ENCODE measurements around the gene SGCG.
"Not testable (repeated sequence)": the region's sequence is repeated elsewhere in the genome, so short reads cannot be mapped to it uniquely, and the experiment has no call there.

The SGCG gene, protein sequence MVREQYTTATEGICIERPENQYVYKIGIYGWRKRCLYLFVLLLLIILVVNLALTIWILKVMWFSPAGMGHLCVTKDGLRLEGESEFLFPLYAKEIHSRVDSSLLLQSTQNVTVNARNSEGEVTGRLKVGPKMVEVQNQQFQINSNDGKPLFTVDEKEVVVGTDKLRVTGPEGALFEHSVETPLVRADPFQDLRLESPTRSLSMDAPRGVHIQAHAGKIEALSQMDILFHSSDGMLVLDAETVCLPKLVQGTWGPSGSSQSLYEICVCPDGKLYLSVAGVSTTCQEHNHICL

DNA sequence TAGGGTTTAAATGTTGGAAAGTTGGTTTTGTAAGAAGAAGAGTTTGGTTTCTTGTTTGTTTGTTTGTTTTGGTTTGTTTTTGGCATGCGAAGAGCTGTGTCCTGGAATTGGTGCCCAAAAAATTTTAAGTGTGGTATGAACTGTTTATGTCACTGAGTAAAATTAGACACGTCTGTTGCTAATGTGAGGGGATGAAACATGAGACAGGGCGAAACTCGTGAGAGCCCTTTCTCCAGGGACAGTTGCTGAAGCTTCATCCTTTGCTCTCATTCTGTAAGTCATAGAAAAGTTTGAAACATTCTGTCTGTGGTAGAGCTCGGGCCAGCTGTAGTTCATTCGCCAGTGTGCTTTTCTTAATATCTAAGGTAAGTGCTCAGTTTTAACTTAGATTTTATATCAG, at the start of gene SGCG:
Gene SGCG (plus strand): TSS at position 269 of the 400 bp plus-strand sequence. CDS start 22,716 bp downstream, outside the sequence.
- DNase-seq = no peak

DNA sequence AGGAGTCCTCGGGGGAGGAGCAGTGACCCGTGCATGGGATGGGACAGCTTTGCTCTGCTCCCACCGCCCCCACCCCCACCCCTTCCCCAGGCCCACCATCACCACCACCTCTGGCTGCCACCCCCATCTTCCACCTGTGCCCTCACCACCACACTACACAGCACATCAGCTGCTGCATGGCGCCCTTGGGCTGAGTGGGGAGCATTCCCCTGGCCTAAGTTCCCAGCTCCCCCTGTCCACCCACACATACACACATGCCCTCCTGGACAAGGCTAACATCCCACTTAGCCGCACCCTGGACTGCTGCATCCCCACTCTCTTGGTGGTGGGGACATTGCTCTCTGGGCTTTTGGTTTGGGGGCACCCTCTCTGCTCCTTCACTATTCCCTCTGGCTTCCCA, 46.2 kb upstream of the SGCG start:
- no peak for DNase-seq

DNA sequence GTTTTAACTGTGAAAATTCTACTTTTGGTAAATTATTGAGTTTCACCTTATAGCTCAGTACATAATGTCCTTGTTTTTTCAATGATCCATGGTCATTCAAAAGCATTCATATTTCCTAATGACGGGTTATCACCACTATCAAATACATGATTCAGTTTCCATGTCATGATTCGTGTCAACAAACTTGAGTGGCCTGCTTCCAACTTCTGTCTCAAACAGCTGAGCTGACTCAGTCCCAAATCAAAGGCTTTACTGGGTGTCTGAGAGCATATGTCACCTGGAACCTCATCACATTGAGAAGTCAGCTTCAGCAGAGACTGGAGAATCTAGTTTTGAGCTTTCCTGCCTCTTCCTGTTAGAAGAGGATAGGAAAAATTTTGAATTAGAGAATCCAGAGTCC, 40.3 kb upstream of the SGCG start:
- DNase-seq = no peak

DNA sequence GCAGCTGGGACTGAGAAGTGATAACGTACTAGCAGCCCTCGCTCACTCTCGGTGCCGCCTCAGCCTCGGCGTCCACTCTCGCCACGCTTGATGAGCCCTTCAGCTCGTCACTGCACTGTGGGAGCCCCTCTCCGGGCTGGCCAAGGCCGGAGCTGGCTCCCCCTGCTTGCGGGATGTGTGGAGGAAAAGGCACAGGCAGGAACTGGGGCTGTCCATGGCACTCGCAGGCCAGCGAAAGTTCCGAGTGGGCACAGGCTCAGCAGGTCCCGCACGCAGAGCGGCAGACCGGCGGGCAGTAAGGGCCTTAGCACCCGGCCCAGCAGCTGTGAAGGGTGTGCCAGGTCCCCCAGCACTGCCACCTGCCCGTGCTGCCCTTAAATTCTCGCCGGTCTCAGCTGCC, 38.8 kb upstream of the SGCG start:
- DNase-seq = no peak

DNA sequence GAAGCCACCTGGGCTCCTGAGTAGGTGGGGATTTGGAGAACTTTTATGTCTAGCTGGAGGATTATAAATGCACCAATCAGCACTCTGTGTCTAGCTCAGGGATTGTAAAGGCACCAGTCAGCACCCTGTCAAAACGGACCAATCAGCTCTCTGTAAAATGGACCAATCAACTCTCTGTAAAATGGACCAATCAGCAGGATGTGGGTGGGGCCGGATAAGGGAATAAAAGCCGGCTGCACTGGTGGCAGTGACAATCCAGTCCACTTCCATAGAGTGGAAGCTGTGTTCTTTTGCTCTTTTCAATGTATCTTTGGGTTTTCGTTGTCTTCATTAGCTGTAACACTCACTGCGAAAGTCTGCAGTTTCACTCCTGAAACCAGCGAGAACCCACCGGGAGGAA, 38.2 kb upstream of the SGCG start:
- DNase-seq = not testable (repeated sequence)

DNA sequence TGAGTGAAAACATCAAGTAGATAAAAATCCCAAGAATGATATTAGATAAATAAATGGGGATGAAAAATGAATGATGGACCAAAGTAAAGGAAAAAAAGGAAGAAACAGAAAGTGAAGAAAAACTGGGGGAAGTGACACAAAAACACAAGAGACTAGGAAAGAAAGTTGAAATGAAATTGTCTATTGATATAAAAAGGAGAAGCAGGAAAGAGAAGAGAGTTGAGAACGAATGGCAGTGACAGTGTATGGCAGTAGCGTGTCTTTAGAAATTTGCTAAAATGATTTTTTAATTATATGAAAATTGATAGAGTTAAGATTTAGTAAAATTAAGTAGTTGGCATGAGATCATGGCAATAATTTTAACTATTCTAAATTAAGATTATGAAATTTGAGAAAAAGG, 36.3 kb upstream of the SGCG start:
- DNase-seq = no peak

DNA sequence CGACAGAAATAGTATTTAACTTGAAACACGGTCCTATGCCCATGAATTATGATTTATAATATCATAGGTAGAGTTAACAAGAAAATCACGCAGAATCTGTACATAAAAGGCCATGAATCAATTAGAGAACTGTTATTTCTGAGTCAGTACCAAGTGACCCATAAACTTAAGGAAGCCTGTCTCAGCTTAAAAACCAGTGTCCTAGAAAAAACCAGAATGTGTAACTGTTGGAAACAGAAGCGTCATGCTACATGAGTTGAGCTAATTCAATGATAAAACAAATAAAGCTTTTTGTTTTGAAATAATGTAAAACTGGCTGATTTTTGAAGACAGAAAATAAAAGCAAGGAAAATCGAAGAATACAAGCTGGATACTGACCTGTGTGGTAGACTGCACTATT, 34.8 kb upstream of the SGCG start:
- no peak for DNase-seq

DNA sequence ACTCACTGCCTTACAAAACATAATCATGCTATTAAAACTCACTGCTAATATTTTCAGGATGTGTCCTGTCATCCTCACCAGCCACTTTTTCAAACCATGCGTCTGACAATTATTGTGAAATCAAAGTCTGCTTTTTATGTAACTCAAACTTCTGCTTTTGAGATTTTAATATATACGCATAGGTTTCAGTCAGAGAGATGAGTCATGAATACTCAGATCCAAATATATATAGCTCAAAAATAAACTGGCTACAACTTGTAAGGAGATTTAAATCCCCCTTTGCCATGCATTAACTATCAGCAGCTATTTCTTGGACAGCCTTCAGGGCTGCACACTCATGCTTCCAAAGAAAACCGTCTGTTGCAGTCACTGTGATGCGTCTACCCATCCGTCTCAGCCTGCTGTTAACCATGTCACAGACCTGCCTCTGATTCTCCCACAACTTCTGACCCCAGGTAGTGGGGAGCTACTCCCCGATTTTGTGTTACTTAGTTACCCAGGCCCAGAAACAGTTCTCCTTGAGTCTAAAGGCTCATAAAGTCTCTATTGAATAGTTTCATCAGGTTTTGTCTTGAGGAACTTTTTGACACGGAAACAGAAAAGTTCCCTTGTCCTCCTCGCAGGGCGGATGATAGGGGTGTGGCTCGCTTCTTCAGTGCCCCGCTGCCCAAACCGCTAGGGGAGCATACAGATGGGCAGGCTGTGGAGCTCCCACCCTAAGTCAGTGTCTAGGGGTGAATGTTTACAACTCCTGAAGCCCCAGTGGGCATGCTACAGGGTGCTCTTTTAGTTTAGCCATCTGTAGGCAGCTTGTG, 33.8 kb upstream of the SGCG start:
- DNase-seq = peak; percentile 57

DNA sequence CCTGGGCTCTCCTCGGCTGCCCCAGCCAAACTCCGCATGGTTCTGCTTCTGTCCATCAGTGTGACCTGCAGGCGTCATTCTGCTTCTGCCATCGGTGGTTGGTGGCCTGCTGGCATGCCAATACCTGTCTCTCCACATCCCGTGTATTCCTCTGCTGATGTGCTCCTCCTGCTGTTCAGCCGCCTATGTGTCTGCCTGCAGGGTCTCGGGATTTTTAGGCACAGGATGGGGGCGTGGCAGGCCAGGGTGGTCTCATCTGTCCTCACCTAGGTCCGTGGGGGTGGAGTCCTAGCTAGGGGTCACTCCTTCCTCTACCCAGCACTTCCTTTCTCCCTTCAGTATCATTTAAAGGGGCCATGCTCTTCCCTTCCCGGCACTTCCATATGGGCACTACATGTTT, 33.0 kb upstream of the SGCG start:
- DNase-seq = no peak

DNA sequence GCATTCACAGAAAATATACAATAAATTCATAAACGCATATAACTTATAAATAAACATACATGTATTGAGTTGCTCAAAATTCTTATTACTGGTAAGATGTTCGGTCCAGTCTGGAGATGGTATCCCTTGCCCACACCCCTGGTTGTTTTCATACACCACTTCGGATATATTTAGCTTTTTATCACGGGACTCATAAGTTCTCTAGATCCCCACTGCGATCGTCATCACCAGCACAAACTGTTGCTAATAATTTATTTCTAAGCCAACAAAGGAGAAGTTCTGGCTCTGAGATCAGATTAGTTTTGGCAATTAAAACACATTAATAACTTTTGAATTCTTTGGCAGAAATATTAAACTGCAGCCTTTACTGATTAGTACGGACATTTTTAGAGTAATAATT, 23.0 kb upstream of the SGCG start:
- DNase-seq = no peak

DNA sequence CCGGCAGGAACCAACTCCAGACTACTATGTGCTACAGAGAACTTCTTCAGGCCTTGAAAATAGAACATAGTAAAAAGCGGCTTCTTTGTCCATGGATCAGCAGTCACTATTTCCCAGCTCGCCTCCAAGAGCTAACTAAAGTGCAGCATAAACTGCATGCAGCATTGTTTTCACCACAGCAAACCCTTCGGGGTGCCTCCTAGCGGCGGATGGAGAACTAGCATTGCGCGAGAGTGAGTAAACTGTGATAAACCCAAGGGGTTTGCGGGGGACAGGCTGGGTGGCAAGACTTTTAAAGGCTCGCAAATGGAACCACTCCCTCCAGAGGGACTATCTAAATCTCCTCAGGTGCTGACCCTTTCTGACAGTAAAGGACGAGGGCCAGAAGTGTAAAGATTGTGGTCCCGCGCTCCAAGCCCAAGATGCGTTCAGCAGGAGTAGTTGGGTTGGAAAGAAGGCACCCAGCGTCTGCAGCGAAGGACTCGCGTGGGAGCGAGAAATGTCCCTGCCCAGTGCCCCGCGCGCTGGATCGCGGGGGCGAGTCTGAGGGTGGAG, 21.5 kb upstream of the SGCG start:
- no peak for DNase-seq

DNA sequence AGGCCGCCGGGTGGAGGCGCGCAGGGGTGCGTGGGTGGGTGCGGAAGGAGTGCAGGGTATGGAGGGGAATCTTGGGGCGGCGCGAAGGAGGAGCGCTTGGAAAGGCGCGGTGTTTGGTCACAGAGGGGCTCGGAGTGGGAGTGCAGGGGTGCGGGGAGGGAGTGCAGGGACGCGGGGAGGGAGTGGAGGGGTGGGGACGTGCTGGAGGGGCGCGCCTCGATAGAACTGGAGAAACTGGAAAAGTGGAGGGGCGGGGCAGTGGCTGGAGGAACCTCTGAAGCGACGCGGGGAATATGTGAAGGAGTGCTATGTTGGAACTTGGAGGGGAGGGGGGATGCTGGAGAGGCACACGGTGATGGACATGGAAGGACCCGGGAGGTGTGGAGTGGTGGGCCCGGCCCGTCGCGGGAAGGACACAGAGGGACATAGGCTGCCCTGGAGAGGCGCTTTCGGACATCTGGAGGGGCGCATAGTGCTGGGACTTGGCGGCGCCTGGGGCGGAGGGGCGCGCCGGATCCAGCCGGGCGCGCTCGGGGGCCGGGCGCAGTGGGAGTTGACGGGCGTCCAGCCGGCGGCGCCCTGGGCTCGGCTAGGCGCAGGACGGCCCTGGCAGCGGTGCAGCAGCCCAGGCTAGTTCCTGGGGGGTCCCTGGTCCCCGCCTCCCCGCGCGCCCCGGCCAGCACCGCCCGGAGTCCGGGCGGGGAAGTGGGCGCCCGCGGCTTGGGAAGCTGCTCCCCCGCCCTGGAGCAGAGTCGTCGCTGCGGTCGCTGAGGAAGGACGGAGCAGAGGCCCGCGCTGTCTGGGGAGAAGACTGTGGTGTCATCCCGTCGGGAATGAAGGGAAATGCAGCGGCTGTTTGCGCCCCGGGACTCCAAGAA, 20.8 kb upstream of the SGCG start:
- no peak for DNase-seq

DNA sequence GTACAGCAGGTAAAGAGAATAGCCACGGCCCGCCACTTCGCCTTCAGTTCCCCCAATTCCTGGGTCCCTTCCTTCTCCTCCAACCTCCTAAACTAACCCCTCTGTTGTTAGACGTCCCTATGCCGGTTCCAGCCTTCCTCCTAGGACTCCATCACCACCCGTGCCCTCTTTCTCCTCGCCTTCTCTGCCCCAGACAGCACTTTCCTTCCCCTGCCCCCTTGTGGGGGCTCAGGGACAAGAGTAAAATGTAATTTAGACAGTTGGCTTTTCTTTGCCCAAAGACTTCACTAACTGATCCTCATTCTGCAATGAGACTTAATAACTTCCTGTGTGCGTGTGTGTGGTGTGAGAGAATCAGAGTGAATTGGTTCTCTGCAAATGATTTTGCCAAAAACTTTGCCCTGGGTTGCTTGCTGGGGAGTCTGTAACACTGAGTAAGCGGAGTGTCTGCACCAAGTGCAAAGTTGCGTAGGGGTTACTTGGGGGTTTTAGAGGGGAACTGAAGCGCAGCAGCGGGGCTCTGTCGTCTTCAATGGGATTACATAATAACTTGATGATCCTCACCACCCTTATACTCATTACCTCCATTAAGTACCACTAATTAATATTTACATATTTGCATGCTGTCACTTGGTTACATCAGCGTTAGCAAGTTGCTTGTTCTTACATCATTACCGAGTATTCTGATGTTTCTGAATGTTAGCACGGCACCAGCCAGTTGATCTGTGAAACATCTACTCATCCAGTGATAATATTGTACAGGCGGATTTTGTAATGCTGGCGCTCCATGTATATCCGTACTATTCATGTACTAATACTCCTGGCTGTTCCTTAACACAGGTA, 19.9 kb upstream of the SGCG start:
- DNase-seq = no peak

DNA sequence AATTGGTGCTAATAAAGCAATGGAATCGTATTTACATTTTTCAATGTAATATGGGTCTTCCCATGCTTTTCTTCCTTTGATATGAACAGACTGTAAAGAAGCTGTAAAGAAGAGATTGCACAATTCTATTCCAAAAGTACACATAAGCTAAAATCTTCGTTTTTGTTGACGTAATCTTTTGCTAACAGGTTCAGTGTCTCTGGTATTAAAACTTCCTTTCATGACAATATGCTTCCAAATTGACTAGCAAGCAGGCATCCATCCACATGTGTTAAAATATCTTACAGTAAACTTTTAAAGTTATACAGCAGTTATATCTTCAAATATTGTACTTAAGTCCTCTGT, 19.3 kb upstream of the SGCG start:
- no peak for DNase-seq

DNA sequence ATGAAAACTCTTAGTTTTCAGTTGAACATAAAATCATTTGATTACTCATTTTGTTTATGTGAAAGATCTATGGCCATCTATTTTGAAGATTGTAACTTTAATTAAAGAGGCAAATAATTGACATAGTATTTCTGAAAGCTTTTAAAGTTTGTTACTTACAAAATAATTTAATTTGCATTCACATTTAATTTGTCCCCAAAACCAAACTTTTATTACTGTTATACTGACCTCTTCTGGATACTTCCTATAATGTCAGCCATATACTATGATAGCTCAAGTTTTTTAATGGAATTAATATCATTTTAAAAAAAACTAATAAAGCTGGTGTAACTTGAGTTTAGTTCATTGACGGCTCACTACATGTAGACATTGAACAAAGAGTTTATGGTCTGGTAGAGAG, 4.9 kb upstream of the SGCG start:
- DNase-seq = no peak

DNA sequence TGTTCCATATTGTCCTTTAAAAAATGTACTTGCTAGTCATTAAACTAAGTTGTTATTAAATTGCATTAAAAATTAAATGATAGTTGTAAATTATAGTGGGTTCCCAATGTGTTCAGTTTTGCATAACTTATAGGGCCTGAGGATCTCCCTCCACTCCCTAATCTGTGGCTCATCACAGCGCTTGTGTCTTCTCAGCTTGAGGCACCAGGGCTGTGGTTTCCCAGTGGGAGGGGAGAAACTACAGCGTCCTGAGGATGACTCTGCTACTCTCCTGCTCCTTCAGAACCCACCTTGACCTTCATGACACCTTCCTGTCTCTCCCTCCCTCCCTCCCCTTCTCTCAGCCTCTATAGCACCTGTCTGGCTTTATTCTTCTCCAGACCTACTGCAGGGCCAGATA, 1.4 kb downstream of the SGCG start:
- no peak for DNase-seq

DNA sequence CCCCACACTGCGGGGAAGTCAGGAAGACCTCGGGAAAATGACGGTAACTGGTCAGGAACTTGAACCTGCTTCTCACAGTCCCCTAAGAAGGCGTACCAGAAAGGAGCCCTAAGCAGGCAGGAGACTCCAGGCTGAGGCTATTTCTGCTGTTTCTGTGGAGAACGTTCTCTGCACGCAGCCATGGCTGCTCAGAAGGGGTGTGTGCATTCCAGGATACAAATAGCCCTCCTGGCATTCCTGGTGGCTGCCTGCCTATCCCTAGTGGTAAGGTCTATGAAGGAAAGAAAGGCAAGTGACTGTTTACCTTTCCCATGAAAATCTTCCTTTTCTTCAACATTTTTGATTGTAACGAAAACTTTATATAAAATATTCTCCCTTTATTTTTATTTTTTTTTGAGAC, 2.5 kb downstream of the SGCG start:
- no peak for DNase-seq

DNA sequence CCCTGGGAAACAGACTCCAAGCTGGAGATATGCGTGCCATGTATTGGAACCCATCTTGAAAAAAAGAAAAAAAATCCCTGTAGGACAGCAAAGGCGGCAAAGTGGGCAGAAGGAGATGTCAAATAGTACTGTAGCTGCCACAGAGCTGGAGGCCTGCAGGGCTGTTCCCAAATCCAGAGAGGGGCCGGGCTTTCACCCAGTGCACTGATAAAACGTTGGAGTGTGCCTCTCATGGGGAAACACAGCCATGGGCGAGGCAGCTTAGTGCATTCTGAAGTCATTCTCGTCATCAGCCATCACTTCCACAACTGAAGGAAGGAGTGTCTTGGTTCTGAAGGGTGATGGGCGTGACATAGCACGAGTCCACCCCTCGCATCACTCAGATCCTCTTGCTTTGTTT, 4.8 kb downstream of the SGCG start:
- no peak for DNase-seq

DNA sequence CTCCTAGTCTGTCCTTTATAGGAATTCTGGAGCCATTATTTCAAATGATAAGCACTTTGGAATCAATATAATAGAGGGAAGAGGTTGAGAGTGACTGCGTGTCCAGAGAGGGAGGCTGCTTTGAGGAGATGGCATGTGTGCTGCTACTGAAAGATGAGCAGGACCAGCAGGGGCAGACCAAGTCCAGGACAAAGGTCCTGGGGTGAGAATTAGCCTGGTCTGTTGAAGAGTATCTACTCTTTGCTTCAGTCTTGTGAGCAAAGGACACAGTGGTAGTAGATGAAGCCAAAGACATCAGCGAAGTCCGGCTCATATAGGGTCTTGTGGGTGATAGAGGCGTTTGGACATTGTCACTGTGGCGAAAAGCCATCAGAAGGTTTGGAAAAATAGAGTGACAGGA, 21.1 kb downstream of the SGCG start:
- DNase-seq = no peak

DNA sequence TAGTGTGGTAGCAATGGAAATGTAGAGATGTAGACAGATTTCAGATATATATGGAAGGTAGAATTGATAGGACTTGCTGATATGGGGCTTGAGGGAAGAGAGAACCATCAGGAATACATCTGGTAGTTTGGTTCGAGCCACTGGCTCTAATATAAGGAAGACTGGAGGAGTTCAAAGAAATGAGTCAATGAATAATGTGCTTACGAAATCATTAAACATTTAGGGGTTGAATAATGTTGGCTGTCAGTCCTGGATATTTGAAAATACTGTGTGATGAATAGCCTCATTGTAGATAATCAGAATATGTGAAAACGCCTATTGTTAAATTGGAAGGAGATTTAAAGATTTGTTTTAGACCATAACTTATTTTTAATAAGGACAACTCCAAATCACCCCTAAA, 21.6 kb downstream of the SGCG start:
- DNase-seq = no peak

DNA sequence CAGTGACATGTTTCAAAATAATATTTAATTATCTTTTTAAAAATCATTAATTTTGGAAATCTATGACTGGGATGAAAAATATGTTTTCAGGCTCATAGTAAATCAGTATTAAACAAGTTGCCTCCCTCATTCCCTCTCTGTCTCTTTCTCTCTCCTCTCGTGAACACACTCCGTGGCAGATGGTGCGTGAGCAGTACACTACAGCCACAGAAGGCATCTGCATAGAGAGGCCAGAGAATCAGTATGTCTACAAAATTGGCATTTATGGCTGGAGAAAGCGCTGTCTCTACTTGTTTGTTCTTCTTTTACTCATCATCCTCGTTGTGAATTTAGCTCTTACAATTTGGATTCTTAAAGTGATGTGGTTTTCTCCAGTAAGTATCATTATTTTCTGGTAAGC, 22.7 kb downstream of the SGCG start:
- DNase-seq = no peak

DNA sequence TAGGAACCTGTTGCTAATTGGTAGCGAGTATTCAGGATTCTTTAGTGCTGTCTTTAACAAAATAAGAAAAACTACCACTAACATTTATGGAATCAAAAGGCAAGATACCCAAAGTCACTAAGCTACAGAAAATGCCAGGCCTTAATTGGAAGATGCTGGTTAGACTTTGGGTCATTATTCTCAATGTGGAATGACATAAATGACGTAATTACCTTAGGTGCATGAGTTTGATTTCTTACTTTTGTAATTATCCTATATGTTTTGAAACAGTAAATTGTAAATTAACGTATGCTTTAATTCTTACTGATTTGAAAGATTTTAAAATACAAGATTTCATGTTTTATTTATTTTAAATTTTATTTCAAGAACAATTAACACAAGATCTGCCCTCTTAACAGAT, 25.0 kb downstream of the SGCG start:
- no peak for DNase-seq

DNA sequence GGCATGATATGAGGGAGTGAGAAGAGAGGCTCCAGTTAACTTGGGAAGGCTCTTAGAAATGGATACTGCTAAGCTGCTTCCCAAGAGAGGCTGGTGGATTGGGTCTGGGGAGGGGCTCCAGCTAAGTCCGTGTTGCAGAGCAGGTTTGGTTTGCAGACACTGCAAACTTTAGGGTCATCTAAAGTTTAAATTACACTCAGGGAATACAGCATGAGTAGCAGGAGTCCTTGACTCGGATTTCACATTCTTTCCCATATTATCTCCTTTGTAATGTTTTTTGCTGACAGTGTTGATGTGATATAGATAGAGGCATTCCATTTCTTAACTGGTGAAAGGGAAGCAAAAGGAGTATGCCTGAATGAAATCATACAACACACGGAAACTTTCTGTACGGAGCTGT, 31.9 kb downstream of the SGCG start:
- no peak for DNase-seq
